Ureter (tissue), 1 donor: ENCODE data around the gene SLC10A7. TPM values are rescaled to one million over a fixed set of nuclear protein-coding genes. Genes with fewer than 3 reads are reported as not detected.

Experiments used
- DNase-seq: peaks from one replicate; pipeline ENCODE4 v3.0.0-alpha.2; 2020; ENCODE audit warnings: low spot score
- total RNA-seq: library from RNA; stranded (reverse); gene quantifications from one replicate; pipeline ENCODE4 v1.2.4, GENCODE V29; 2023
- donor health status: DM: yes; HTN: yes; CAD: no.

The SLC10A7 gene
- total RNA-seq, 1 donor from 2014 or later, result 26.7 TPM

DNA sequence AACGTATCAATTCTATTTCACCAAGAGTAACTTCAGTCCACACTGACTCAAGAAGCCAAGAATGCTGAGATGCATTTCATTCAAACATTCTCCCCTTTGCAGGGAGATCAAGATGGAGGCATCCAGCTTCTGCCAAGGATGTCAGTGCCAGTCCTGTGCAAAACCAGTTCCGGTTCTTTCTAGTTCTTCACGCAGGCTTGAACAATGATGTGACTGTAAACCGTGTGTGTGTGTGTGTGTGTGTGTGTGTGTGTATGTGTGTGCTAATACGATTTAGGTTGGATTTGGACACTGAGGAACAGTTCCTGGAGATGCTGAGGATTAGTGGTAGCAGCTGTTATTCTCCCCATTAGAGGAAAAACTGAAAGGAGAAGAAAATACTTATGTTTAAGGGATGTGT is 307.5 kb downstream of the SLC10A7 start, which contains the start of gene REELD1:
REELD1 (plus strand) TSS at position 301 of the 400 bp plus-strand sequence. CDS start 2,415 bp downstream, outside the sequence.
- DNase-seq, result no peak

DNA sequence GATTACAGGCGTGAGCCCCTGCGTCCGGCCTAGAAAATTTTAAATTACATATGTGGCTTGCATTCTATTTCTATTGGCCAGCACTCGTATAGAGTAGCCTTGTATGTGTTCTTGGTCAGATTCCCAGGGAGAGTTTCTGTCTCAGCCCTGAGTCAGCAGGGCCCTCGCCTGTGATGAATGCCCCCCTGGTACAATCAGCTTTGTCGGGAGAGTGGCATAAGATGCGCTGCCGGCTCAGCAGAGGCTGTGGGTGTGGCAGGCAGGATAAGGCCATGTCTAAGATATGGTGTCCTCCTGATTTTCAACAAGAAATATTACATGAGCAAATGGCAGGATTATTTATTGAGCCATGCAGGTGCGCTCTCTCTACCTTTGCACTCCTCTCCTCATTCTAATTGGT is 309.0 kb downstream of the SLC10A7 start:
- no peak for DNase-seq

DNA sequence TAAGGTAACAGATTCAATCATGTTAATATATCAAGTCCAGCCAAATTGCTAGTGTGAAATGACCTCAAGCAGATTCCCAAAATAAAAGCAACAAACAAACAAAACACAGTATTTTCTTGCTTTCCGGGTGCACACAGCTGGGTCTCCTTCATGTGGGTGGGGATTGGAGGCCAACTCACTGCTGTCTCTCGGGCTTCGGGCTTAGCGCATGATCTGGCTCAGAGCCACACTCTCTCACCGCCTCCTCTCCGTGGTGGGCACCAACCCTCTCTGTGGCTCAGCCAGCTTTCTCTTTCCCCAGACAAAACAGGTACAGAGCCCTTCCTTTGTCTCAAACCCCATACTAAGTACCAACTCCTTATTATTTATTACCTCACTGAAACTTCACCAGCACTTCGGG is 310.3 kb downstream of the SLC10A7 start:
- DNase-seq, result no peak

DNA sequence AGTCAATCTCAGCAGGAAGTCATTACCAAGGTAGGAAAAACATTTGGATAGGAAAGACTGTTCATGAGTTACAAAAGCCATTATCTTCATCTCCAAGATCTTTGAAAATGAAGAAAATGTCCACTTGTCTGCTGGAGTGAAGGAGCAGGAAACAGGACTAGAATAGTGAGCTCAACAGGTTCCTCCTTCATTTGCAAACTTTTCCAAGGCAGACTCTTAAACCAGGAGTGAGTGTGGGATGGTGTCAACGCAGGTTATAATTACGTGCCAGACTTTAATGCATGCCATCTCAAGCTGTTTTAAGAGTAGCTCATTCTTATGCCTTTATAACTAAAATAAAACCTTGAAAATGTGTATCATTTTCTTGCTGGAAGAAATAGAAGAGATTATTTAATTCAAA is 310.9 kb downstream of the SLC10A7 start:
- DNase-seq, result no peak

DNA sequence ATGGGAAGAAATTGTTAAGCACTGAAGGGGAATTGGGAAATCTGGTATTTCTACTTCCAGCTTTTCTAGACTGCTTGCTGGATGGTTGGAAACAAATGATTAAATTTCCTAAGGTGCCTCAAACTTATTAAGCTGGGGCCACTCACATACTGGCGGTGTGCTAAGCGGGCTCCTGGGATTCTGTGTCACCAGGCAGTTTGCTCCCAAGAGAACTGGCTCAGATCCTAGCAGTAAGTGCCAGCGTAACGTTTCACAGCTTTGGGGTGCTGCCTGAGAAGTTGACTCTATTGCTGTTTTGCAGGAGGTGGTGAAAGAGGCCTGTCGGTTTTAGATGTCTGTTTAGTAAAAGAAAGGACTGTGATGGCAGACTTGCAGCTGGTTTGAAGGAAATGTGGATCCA is 314.3 kb downstream of the SLC10A7 start:
- no peak for DNase-seq

Other genes starting within 250 kb of the SLC10A7 start
- gene POU4F2, start 117.0 kb upstream of the SLC10A7 start, total RNA-seq, result not detected